ENCODE data around the gene RAB38. TPM values are rescaled to one million over a fixed set of nuclear protein-coding genes. Genes with fewer than 3 reads are reported as not detected.

The RAB38 gene
- total and polyA plus RNA-seq, 2 donors (not counting 1 experiment from before 2014, with no cell fraction given) = not detected

- no CpG with 5 or more reads among the region's 1 CpG for WGBS (ENCODE audit: insufficient coverage)
- H3K79me2 ChIP-seq (ENCODE audit: control insufficient read depth, insufficient read depth, low read length) = no peaks in the 10 kb centered on the region
- H3K4me1 Mint-ChIP-seq = no peaks in the 10 kb centered on the region
Measured at GRCh38 chr11:88146106-88146505, 29.1 kb downstream of the RAB38 start.

GRCh38 chr11:88139865-88140264 lies 35.4 kb downstream of the RAB38 start:
- H3K4me1 ChIP-seq (ENCODE audit: control insufficient read depth in 2 of 2, insufficient read depth in 2 of 2, low read length in 2 of 2) = no peaks in the 10 kb centered on the region
- H3K9me3 ChIP-seq (ENCODE audit: control extremely low read depth in 1 of 3, control insufficient read depth in 2 of 3, insufficient read depth in 1 of 3, low read length in 2 of 3) = no peaks in the 10 kb centered on the region
- H4K20me1 ChIP-seq (ENCODE audit: control insufficient read depth, insufficient read depth, low read length, poor library complexity, severe bottlenecking) = no peaks in the 10 kb centered on the region
- no peak overlapping the region for H2AFZ ChIP-seq (ENCODE audit: insufficient read depth, low read depth, low read length, poor library complexity, severe bottlenecking)
- Mint-ChIP-seq H3K4me3 (no peak overlapping the region), H3K27ac (no peak overlapping the region), H3K9me3 (ENCODE audit: insufficient read depth) (no peaks in the 10 kb centered on the region), H3K27me3 (no peaks in the 10 kb centered on the region), H3K4me1 (no peaks in the 10 kb centered on the region)
- intact Hi-C loops (cut with micrococcal nuclease) = no loop called here
- ChIA-PET CTCF (no interaction called here), POLR2A (no interaction called here)
- WGBS (ENCODE audit: insufficient coverage) = no CpG with 5 or more reads among the region's 1 CpG
- H3K27me3 ChIP-seq (replicated peaks in 1 of 4; ENCODE audit: control extremely low read depth in 1 of 4, control insufficient read depth in 3 of 4, insufficient read depth in 4 of 4, low read length in 3 of 4) = no peaks in the 10 kb centered on the region
- no peak overlapping the region for H3K9ac ChIP-seq (ENCODE audit: low read length)
- ATAC-seq (ENCODE audit: low read depth) (no peak), DNase-seq (no peak)
- TF ChIP-seq CTCF (IDR thresholded peaks at IDR 0.05) (no peak), EZH2 (IDR thresholded peaks at IDR 0.05; ENCODE audit: borderline replicate concordance, insufficient read depth, low read depth, low read length, poor library complexity, severe bottlenecking) (no peak)
- H3K36me3 ChIP-seq (replicated peaks in 1 of 2; ENCODE audit: control extremely low read depth in 1 of 2, control insufficient read depth in 1 of 2, extremely low read depth in 1 of 2, insufficient read depth in 2 of 2, low read length in 1 of 2) = no peaks in the 10 kb centered on the region
- no peaks in the 10 kb centered on the region for H3K79me2 ChIP-seq (ENCODE audit: control insufficient read depth, insufficient read depth, low read length)
- H3K4me3 ChIP-seq (ENCODE audit: control extremely low read depth in 1 of 5, extremely low read depth in 1 of 5, insufficient read depth in 1 of 5, low read depth in 2 of 5, low read length in 4 of 5) = no peak overlapping the region
- H3K4me2 ChIP-seq (replicated peaks; ENCODE audit: low read depth, low read length, poor library complexity, severe bottlenecking) = no peak overlapping the region
- H3K27ac ChIP-seq (ENCODE audit: low read length in 2 of 2) = no peak overlapping the region

More at GRCh38 chr11:88146106-88146505, 29.1 kb downstream of the RAB38 start:
- Histone ChIP-seq H3K4me2 (replicated peaks; ENCODE audit: low read depth, low read length, poor library complexity, severe bottlenecking) (no peak overlapping the region), H3K4me1 (ENCODE audit: control insufficient read depth in 2 of 2, insufficient read depth in 2 of 2, low read length in 2 of 2) (no peaks in the 10 kb centered on the region), H3K9ac (ENCODE audit: low read length) (no peak overlapping the region), H3K36me3 (replicated peaks in 1 of 2; ENCODE audit: control extremely low read depth in 1 of 2, control insufficient read depth in 1 of 2, extremely low read depth in 1 of 2, insufficient read depth in 2 of 2, low read length in 1 of 2) (no peaks in the 10 kb centered on the region), H2AFZ (ENCODE audit: insufficient read depth, low read depth, low read length, poor library complexity, severe bottlenecking) (no peak overlapping the region), H3K9me3 (ENCODE audit: control extremely low read depth in 1 of 3, control insufficient read depth in 2 of 3, insufficient read depth in 1 of 3, low read length in 2 of 3) (no peaks in the 10 kb centered on the region), H4K20me1 (ENCODE audit: control insufficient read depth, insufficient read depth, low read length, poor library complexity, severe bottlenecking) (no peaks in the 10 kb centered on the region), H3K27ac (ENCODE audit: low read length in 2 of 2) (no peak overlapping the region), H3K27me3 (replicated peaks in 1 of 4; ENCODE audit: control extremely low read depth in 1 of 4, control insufficient read depth in 3 of 4, insufficient read depth in 4 of 4, low read length in 3 of 4) (no peaks in the 10 kb centered on the region), H3K4me3 (ENCODE audit: control extremely low read depth in 1 of 5, extremely low read depth in 1 of 5, insufficient read depth in 1 of 5, low read depth in 2 of 5, low read length in 4 of 5) (no peak overlapping the region)
- no peak for TF ChIP-seq EZH2 (IDR thresholded peaks at IDR 0.05; ENCODE audit: borderline replicate concordance, insufficient read depth, low read depth, low read length, poor library complexity, severe bottlenecking)
- DNase-seq (no peak), ATAC-seq (ENCODE audit: low read depth) (no peak)
- Mint-ChIP-seq H3K27ac (no peak overlapping the region), H3K4me3 (no peak overlapping the region), H3K9me3 (ENCODE audit: insufficient read depth) (no peaks in the 10 kb centered on the region), H3K27me3 (no peaks in the 10 kb centered on the region)
- intact Hi-C loops (cut with micrococcal nuclease) = no loop called here
- CTCF ChIA-PET = interaction anchor here (1.1 kb wide), 1 partner anchor 376 kb away, joined by 3 read pairs; no protein-coding TSS in a partner anchor
- POLR2A ChIA-PET = no interaction called here

Data from B cell (primary cell).